ENCODE results near the gene REN.

REN gene

DNA sequence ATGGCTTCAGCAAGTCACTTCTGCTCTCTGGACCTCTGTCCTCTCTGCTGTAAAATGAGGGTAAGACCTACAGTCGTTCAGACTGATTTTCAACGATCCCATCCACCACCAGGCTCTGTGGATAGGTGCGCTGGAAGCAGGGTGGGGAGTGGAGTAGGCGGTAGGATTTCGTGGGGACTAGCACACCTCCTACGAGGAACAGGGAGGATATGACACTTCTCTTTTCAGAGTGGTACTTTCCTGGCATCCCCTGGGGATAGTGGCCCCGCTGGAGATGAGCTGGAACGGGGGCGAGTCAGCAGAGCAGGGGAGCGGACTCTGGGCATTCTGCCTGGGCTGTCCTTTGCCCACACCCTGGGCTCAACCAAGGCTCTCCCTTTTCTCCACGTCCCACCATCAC is 32.0 kb downstream of the REN start:
- Mint-ChIP-seq H3K27me3 (no peaks in the 10 kb centered on the region), H3K27ac (no peak overlapping the region)

DNA sequence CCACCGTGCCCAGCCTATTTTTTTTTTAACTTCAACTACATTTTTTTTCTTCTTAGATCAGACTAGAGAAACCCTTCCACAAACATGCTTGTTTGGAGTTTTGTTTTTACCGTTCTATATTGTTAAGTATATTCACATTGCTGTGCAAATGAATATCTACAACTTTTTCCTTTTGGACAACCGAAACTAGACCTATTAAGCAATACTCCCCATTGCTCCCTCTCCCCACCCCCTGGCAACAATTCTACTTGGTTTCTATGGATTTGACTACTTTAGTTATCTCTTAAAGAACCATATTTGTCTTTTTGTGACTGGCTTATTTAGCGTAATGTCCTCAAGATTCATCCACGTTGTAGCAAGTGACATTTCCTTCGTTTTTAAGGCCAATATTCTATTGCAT is 33.4 kb downstream of the REN start:
- Mint-ChIP-seq H3K27me3 (no peaks in the 10 kb centered on the region), H3K9me3 (no peaks in the 10 kb centered on the region), H3K4me3 (no peak overlapping the region)

More for the DNA sequence above, 32.0 kb downstream of the REN start:
- Mint-ChIP-seq H3K36me3 (peaks cover 2% of the 10 kb centered on the region), H3K4me1 (peaks cover 4% of the 10 kb centered on the region), H3K4me3 (no peak overlapping the region), H3K9me3 (no peaks in the 10 kb centered on the region)

DNA sequence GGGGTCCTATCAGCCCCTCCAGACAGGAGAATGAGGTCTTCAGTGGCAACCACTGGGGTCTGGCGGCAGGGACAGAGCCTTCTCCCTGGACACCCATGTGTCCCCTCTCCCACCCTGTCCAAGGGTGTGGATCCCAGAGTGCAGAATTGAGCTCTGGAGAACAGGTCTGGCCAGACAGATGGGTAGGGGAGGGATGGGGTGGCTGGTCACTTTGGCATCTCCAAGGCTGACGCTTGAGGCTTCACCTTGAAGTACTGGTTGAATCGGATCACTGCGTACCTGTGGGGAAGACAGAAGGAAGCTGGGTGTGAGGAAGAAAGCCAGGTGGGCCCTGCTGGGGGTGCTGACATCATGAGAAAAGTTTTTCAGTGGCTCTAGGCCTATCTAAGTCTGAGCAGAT is 34.2 kb downstream of the REN start:
- H3K36me3 Mint-ChIP-seq = no peaks in the 10 kb centered on the region
- H3K27ac Mint-ChIP-seq = no peak overlapping the region
- no peaks in the 10 kb centered on the region for H3K27me3 Mint-ChIP-seq
- no peak overlapping the region for H3K4me3 Mint-ChIP-seq
- peaks cover 12% of the 10 kb centered on the region for H3K4me1 Mint-ChIP-seq
- no peaks in the 10 kb centered on the region for H3K9me3 Mint-ChIP-seq

More for the DNA sequence above, 33.4 kb downstream of the REN start:
- Mint-ChIP-seq H3K36me3 (no peaks in the 10 kb centered on the region), H3K4me1 (peaks cover 12% of the 10 kb centered on the region), H3K27ac (no peak overlapping the region)

DNA sequence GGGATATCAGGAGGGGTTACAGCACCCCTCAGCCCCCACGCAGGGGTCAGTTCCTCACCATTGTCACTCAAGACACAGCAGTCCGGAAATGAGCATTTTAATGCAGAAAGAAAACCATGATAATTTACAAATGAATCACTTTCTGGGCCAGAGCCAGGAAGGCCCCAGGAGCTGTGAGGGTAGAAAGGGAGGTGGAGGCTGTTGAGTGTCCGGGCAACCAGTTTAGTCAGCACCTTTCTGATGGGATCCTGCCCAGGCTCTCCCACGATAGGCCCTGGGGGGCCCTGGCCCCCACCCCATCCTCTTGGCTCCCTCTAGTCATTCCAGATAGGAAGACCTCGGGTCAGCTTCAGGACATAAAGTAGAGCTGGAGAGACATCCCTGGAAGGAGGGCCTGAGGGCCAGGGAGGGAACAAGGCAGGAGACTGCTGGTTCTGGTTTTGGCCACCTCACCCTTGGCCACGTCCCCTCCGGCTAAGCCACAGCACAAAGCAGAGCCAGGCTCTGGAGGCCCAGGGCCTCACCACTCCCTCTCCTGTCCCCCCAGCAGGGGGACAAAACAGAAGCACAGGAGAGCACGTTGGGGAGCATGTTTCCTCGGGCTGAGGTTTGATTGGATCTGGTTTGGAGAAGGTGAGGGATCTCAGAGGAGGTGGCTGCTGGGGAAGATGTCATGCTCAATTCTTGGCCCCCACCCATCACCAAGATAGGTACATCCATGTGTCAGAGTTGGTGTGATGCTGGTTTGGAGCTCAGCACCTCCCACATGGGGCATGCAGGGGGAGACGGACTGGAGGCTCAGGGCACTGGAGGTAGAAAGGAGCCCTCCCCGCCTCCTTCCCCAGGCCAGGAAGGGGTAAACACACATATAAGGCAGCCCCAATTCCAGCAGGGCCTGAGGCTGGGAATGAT is 34.9 kb downstream of the REN start:
- Mint-ChIP-seq H3K27ac (no peak overlapping the region), H3K9me3 (no peaks in the 10 kb centered on the region), H3K27me3 (no peaks in the 10 kb centered on the region), H3K4me3 (no peak overlapping the region), H3K4me1 (peaks cover 12% of the 10 kb centered on the region), H3K36me3 (no peaks in the 10 kb centered on the region)

DNA sequence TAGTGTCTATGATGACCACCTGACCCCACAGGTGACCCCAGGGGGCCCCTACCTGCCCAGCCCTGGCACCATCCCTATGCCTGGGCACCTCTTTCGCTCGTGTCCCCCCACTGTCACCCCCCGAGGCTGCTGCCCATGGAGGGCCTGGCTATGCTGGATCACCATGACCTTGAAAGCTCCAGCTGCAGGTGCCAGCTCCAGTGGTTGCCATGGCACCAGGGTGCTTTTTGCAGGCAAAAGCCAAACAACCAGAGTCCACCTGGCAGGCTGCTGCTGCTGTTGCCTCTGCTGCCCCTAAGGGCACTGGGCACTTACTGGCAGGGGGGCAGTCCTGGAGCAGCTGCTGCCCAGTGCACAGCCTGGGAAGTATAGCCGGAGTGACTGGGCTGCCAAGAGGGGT is 36.0 kb downstream of the REN start:
- H3K4me1 Mint-ChIP-seq = peaks cover 12% of the 10 kb centered on the region
- no peaks in the 10 kb centered on the region for H3K9me3 Mint-ChIP-seq
- no peak overlapping the region for H3K27ac Mint-ChIP-seq
- H3K27me3 Mint-ChIP-seq = no peaks in the 10 kb centered on the region
- no peak overlapping the region for H3K4me3 Mint-ChIP-seq
- no peaks in the 10 kb centered on the region for H3K36me3 Mint-ChIP-seq

DNA sequence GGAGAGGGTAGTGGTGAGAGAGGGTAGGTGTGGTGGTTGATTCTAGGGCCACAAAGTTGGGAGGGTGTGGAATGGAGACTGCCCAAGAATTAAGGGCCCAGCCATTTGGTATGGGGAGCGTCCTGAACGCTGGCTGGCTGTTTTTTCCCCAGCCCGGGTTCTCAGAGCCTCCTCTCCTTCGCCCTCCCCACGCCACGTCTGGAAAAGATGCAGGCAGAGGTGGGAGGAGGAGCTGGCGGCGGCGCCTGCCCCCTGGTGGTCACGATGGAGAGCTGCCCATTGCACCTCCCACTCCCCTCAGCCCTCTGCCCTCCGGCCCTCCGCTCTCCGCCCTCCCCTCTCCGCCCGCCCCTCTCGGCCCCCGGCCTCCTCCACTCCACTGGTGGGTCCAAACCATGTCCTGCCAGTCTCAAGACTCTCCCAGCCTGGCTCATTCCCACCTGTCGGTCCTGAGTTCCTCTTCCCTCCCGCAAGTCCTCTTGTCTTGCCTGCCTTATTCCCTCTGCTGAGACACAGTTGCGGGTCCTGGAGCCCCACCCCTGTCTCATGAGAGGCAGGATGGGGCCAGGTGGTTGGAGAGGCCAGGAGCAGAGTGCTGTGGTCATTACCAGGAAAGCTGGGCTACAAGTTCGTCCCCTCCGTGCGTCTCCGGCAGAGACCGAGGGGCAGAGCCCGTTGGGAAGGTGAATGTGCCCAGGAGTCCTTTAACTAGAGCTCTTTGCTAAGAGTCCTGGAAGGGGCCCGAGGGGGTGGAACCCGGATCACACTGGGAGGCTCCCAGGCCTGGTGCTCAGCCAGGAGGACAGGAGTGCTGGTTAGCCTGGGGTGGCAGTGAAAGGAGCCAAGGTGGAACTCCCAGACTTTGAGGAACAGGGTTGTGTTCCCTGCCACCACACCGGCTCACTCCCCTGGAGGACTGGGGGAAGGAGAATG is 36.9 kb downstream of the REN start:
- no peaks in the 10 kb centered on the region for H3K9me3 Mint-ChIP-seq
- peaks cover 12% of the 10 kb centered on the region for H3K4me1 Mint-ChIP-seq
- H3K27ac Mint-ChIP-seq = no peak overlapping the region
- no peak overlapping the region for H3K4me3 Mint-ChIP-seq
- H3K36me3 Mint-ChIP-seq = no peaks in the 10 kb centered on the region
- no peaks in the 10 kb centered on the region for H3K27me3 Mint-ChIP-seq

DNA sequence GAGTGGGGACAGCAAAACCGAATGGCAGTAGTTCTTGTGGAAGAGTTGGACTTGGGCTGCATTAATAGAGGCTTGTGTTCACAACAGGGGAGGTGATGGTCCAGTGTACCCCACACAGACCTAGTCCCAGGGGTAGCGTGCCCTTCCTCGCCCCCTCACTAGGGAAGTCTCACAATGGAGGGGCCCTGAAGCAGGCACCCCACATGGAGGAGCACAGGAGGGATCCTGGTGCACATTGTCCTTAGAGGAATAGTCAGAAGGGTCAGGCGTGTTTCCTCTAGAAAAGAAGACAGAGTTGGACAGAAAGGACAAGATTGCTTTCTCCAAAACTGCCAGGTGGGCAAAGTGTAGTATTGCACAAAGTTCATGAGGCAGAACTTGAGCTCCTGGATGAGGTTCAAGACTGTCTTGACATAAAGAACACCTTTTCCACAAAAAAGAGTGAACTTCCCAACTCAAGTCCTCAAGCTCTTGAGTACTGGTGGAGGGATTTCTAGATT is 37.6 kb downstream of the REN start:
- Mint-ChIP-seq H3K4me3 (no peak overlapping the region), H3K27me3 (no peaks in the 10 kb centered on the region), H3K9me3 (no peaks in the 10 kb centered on the region), H3K4me1 (peaks cover 12% of the 10 kb centered on the region), H3K36me3 (no peaks in the 10 kb centered on the region), H3K27ac (no peak overlapping the region)

DNA sequence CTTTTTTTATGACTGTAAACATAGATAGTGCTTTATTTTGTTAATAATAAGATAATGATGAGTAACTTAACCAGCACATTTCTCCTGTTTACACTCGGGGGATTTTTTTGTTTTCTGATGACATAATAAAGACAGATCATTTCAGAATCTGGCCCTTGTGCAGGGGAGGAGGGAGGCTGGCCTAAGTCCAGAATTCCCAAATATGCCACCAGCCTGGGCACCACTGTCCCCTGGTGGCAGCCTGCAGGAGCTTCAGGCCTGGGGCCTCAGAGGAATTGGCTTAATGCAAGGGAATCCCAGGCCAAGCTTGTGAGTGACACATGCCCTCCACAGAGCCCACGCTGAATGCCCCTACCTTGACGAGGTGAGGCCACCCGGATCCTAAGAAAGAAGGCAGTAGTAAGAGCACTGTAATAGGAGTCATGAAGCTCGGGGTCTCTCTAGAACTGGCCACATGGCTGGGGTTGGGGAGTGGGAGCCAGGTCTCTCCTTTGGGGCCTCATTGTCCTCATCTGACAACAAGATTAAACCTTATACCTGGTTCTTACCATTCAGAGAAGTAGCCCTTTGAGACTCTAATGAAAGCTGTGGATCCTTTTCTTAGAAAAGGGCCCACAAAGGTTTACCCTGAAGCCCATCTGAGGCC is 38.4 kb downstream of the REN start:
- H3K36me3 Mint-ChIP-seq = no peaks in the 10 kb centered on the region
- no peak overlapping the region for H3K27ac Mint-ChIP-seq
- H3K27me3 Mint-ChIP-seq = no peaks in the 10 kb centered on the region
- H3K4me1 Mint-ChIP-seq = peaks cover 12% of the 10 kb centered on the region
- no peak overlapping the region for H3K4me3 Mint-ChIP-seq
- H3K9me3 Mint-ChIP-seq = no peaks in the 10 kb centered on the region

DNA sequence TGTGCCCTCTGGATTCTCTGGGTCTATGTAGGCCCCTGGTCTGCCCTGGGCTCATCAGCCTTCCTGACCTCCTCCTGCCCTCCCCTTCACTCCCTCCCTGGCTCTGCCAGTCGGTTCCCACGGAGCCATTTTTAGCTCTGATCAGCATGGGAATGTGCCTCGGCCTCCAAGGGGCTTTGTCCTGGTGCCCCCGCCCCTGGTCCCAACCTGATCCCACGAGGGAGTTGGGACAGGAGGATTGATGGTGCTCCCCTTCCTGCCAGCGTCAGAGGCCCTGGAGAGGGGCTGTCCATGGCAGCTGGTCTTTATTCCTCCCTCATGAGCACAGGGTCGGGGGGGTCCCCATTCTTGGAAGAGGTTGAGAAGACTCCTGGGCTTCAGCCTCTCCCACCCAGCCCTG is 39.2 kb downstream of the REN start:
- Mint-ChIP-seq H3K4me1 (peaks cover 12% of the 10 kb centered on the region), H3K27ac (no peak overlapping the region), H3K9me3 (no peaks in the 10 kb centered on the region), H3K36me3 (no peaks in the 10 kb centered on the region), H3K4me3 (no peak overlapping the region), H3K27me3 (no peaks in the 10 kb centered on the region)

DNA sequence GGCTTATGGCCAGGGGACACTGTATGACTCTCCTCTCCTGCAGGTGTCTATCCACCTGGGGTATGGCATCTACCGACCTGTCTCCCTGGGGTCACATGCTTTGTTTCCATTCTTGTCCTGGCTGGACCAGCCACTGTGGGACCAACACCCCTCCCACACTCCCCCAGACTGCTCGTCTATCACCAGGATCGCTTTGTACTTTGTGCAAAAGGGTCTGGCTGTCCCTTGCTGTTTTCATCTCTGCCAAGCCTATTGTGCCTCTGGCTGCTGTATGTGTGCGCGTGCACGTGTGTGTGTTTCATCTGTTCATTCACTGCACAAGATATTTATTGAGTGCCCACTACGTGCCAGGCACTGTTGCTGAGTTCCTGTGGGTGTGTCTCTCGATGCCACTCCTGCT is 39.8 kb downstream of the REN start:
- no peak overlapping the region for H3K27ac Mint-ChIP-seq
- no peaks in the 10 kb centered on the region for H3K36me3 Mint-ChIP-seq
- H3K4me3 Mint-ChIP-seq = no peak overlapping the region
- no peaks in the 10 kb centered on the region for H3K27me3 Mint-ChIP-seq
- peaks cover 12% of the 10 kb centered on the region for H3K4me1 Mint-ChIP-seq
- H3K9me3 Mint-ChIP-seq = no peaks in the 10 kb centered on the region

DNA sequence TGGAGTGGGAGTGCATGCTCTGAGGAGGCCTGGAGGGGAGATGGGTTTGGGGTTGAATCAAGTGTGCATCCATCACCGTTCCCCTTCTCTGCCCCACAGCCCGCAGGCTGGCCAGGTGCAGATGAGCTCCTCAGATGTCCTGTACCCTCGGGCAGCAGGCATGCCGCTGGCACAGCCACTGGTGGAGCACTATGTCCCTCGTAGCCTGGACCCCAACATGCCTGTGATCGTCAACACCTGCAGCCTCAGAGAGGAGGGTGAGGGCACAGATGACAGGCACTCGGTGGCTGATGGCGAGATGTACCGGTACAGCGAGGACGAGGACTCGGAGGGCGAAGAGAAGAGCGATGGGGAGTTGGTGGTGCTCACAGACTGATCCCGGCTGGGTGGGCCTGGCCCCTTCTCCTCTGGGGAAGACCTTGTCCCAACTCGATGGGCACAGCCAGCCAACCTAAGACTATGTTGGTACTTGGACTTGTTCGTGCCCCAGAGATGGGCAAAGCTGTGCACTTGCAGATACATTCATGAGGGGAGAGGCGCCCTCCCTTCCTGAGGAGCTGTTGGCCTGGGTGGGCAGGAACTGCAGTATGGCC is 40.3 kb downstream of the REN start:
- Mint-ChIP-seq H3K9me3 (no peaks in the 10 kb centered on the region), H3K4me3 (no peak overlapping the region), H3K27me3 (no peaks in the 10 kb centered on the region), H3K4me1 (peaks cover 12% of the 10 kb centered on the region), H3K36me3 (no peaks in the 10 kb centered on the region), H3K27ac (no peak overlapping the region)

DNA sequence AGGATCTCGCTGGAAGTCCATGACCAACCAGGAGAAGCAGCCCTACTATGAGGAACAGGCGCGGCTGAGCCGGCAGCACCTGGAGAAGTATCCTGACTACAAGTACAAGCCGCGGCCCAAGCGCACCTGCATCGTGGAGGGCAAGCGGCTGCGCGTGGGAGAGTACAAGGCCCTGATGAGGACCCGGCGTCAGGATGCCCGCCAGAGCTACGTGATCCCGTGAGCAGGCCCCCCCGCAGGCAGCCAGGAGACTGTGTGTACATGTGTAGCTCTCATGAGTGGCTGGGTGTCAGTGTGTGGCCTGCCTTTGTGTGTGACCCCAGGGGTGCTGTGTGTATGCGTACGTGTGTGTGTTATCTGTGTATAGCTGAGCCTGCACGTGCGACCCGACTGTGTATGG is 41.5 kb downstream of the REN start:
- Mint-ChIP-seq H3K27ac (no peak overlapping the region), H3K4me1 (peaks cover 12% of the 10 kb centered on the region), H3K9me3 (no peaks in the 10 kb centered on the region), H3K27me3 (no peaks in the 10 kb centered on the region), H3K36me3 (no peaks in the 10 kb centered on the region), H3K4me3 (no peak overlapping the region)

DNA sequence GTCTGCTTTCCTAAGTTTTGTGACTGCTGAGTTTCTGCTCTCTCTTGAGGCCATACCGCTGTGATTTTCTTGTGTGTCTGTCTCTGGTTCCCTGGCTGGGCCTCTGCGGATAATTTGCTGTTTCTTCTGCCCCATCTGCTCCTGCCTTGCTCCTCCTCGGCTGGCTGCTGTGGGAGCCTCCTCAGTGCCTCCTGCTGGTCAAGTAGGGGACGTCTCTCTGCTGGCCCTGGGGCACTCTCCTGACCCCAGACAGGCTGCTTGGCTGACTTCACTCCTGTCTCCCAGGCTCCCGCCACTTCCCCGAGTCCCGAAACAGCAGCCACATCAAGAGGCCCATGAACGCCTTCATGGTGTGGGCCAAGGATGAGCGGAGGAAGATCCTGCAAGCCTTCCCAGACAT is 42.8 kb downstream of the REN start:
- H3K4me1 Mint-ChIP-seq = peaks cover 2% of the 10 kb centered on the region
- no peaks in the 10 kb centered on the region for H3K27me3 Mint-ChIP-seq
- H3K4me3 Mint-ChIP-seq = no peak overlapping the region
- H3K9me3 Mint-ChIP-seq = no peaks in the 10 kb centered on the region
- no peaks in the 10 kb centered on the region for H3K36me3 Mint-ChIP-seq
- H3K27ac Mint-ChIP-seq = no peak overlapping the region

DNA sequence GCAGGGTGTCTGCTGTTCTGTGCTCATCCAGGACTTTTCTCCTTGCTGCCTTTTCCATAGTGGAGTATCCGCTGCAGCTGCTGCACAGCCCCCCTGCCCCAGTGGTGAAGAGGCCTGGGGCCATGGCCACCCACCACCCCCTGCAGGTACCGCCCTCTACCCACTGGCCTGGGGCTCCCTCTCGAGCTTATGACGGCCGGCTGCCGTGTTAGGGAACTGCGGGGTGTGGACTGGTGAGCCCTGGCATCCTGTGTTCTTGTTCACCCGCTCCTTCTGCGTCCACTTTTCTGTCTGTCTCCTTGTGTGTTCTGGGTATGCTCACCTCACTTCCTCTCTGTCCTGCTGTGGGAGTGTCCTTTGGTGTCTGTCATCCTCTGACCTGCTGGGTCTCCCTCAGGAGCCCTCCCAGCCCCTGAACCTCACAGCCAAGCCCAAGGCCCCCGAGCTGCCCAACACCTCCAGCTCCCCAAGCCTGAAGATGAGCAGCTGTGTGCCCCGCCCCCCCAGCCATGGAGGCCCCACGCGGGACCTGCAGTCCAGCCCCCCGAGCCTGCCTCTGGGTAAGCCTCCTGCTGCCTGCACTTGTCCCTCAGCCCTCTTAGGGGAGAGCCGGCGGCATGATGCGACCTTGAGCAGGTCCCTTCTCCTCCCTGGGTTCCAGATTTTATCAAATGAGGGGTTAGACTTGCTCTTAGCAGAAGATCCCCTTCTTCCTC is 44.1 kb downstream of the REN start:
- Mint-ChIP-seq H3K4me3 (no peak overlapping the region), H3K9me3 (no peaks in the 10 kb centered on the region), H3K27ac (no peak overlapping the region), H3K36me3 (no peaks in the 10 kb centered on the region), H3K27me3 (no peaks in the 10 kb centered on the region), H3K4me1 (no peaks in the 10 kb centered on the region)

DNA sequence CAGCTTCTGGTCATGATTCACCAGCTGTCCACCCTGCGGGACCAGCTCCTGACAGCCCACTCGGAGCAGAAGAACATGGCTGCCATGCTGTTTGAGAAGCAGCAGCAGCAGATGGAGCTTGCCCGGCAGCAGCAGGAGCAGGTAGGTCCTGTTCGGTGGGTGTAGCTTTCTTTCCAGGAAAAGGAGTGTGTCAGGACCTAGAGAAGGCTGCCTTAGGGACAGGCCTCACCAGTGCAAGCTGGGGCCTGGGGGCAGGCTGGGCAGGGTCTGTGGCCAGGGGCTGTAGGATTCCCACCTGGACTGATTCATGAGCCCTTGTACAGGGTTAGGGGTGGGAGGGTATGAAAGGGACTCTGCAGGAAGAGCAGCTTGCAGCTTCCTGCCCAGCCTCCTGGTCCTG is 49.6 kb downstream of the REN start:
- Mint-ChIP-seq H3K27ac (no peak overlapping the region), H3K27me3 (no peaks in the 10 kb centered on the region), H3K36me3 (no peaks in the 10 kb centered on the region), H3K4me1 (no peaks in the 10 kb centered on the region), H3K4me3 (no peak overlapping the region), H3K9me3 (no peaks in the 10 kb centered on the region)
